AG09309 (cell line): Measurements from ENCODE around the gene AOPEP.

ENCODE experiments used
- DNase-seq: peaks from one replicate; pipeline ENCODE4 v3.0.0-alpha.2; 2010; ENCODE audit warnings: low read depth
- H3K4me3 ChIP-seq: 2 replicates; pipeline ENCODE4 v1.5.1; 2011; ENCODE audit warnings: mild to moderate bottlenecking, low read depth, low read length, moderate library complexity; ENCODE audit not compliant: control insufficient read depth
- TF ChIP-seq, protein P1 (sequence below): IDR thresholded peaks from 2 replicates; pipeline ENCODE4 v1.5.1; 2011; ENCODE audit warnings: mild to moderate bottlenecking, low read depth, low read length, inconsistent platforms; ENCODE audit not compliant: insufficient read depth, control insufficient read depth; ENCODE audit errors: missing control alignments

The AOPEP gene

DNA sequence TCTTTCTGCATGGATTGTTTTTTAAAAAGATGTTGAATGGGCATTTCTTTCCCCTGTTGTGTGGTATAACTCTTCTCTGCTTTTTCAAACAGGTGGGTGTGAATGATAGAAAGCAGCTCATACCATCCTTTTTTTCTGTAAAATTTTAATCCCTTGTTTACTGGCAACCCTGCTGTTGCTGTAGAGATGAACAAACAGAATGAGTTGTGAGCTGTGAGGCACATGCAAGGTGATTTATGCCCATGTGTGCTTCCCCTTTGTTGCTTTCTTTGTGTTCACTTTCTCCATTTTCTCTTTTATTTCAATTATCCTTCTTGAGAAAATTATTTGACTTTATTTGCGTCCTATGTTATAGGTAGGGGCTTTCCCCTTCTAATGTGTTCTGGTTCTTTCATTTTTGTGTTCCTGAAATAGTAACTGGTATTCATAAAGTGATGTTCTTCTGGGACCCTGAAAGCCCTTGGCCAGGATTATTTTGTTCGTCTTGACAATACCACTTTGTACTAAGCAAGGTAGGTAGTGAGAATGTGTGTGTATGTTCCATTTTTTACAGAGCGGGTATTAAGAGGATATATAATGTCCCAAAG lies 79.9 kb downstream of the AOPEP start:
- H3K4me3 ChIP-seq = no peak overlapping the region
- TF ChIP-seq, protein P1, sequence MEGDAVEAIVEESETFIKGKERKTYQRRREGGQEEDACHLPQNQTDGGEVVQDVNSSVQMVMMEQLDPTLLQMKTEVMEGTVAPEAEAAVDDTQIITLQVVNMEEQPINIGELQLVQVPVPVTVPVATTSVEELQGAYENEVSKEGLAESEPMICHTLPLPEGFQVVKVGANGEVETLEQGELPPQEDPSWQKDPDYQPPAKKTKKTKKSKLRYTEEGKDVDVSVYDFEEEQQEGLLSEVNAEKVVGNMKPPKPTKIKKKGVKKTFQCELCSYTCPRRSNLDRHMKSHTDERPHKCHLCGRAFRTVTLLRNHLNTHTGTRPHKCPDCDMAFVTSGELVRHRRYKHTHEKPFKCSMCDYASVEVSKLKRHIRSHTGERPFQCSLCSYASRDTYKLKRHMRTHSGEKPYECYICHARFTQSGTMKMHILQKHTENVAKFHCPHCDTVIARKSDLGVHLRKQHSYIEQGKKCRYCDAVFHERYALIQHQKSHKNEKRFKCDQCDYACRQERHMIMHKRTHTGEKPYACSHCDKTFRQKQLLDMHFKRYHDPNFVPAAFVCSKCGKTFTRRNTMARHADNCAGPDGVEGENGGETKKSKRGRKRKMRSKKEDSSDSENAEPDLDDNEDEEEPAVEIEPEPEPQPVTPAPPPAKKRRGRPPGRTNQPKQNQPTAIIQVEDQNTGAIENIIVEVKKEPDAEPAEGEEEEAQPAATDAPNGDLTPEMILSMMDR = no peak
- no peak for DNase-seq

DNA sequence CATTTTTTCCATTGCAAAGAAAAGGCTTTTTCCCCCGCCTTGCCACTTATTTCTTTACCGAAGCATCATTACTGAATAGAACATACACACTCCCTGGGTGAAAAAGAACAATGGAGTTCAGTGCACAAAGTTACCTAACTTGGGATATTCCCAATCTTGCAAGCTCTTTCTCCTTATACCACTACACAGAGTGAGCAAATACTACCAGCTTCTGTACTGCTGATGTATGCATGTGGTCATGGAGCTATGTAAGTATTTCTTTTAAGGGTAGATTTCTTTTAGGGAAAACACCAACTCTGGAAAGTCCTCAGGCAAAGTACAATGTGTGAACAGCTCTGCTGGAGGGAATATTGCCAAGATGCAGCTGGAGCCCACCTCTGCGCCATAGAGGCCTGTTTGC lies 81.1 kb downstream of the AOPEP start:
- no peak for DNase-seq
- TF ChIP-seq, protein P1 = no peak
- no peak overlapping the region for H3K4me3 ChIP-seq

DNA sequence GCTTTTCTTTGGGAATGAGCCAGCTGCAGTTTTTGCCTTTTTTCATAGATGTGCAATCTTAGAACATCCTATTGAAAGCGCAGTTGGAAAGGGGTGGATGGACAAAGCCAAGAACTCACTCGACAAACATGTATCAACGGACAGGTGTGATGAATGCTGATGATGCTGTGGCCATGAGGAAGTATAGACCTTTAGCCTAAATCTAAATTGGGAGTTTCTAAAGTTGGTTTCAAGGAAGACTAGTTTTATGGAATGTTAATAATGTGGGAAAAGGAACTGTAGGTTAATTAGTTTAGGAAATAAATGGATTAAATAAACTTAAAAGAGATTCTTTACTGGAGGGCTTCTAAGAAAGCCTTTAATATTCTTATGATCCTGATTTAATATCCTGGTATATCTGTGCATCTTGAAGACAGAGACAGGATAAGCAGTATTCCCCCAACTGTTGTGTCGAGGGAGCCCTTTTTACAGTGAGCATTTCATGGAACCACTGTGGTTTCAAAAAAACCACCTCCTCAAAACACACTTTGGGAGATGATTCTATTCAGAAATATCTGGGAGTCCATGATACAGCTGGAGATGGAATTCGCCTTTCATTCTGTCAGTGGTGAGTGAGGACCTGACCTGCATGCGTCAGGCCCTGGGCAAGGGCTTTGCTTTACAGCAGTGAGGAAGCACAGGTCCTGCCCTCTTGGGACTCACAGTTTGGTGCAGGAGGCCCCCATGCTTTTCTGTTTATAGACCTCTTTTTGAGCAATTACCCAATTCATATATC lies 82.6 kb downstream of the AOPEP start:
- H3K4me3 ChIP-seq = no peak overlapping the region
- TF ChIP-seq, protein P1 = no peak
- no peak for DNase-seq

DNA sequence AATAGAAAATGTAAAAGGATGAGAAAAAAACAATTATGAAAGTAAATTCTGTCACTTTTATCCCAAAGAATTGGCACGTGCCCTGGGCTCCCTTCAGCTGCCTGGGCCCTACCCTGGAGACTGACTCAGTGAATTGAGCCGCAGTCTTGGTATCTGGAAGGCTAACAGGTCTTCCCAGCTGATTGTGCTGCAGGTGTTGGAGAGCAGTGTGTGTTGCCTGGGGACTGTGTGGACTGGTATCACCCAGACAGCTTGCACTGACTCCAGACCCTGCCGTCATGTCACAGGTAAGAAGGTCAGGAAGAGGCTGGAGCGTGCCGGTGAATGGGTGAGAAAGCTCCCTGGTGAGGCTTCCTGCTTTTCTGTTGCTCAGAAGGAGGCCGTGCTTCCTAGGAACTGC lies 83.3 kb downstream of the AOPEP start:
- TF ChIP-seq, protein P1 = no peak
- no peak for DNase-seq

DNA sequence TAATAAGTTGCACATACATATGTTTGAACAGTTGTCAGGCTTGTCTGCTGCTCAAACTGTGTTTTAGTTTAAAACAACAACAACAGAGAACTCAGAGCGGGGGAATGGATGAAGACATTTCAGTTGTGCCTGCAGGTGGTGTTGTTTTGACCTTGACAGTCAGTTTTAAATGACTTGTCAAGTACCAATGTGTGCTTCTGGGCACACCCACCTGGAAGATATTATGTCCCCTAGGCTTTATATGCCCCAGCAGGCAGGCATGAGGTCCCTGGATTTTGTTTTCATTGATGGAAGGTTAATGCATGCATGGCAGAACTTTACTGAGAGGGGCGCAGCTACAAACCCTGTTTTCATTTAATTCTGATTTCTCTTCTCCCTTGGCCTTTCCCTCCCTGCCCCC lies 84.6 kb downstream of the AOPEP start:
- TF ChIP-seq, protein P1 = no peak
- DNase-seq = no peak
- no peak overlapping the region for H3K4me3 ChIP-seq

More for the DNA sequence above, 83.3 kb downstream of the AOPEP start:
- H3K4me3 ChIP-seq = no peak overlapping the region

DNA sequence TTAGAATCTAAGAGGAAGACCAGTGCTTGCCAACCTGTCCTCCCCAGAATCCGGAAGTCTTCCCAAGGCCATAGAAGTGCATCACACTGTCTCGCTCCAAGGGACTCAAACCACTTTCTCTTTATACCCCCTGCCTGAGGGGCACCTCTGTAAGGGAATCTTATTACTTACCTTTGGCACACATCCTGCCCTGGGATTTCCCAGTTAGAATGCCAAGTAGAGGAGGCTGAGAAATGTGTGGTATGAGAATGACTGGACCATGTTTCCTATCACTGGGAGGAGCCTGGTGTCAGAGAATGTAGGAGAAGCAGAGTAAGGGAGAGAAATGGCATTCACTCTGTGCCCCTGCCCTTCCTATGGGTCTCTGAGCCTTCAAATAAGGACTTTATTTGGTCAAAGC lies 85.8 kb downstream of the AOPEP start:
- TF ChIP-seq, protein P1 = no peak
- no peak for DNase-seq
- no peak overlapping the region for H3K4me3 ChIP-seq
